ENCODE measurements around the gene TUT1. TPM values are rescaled to one million over a fixed set of nuclear protein-coding genes. Genes with fewer than 3 reads are reported as not detected.

TUT1 gene
- total RNA-seq, 2 donors from 2014 or later: 16.0 to 33.5 TPM

- no peaks in the 10 kb centered on the region for H3K9me3 ChIP-seq (ENCODE audit: control insufficient read depth, low read length)
- Mint-ChIP-seq H3K4me3 (no peak overlapping the region), H3K36me3 (ENCODE audit: low read depth) (peaks cover 28% of the 10 kb centered on the region), H3K4me1 (peaks cover 36% of the 10 kb centered on the region), H3K27ac (peak overlapping the region; percentile 91), H3K27me3 (ENCODE audit: insufficient read depth) (peaks cover 19% of the 10 kb centered on the region), H3K9me3 (no peaks in the 10 kb centered on the region)
- H3K4me3 ChIP-seq (ENCODE audit: low read length): no peak overlapping the region
- no peak overlapping the region for H3K9ac ChIP-seq (ENCODE audit: extremely low read depth, low read length, poor library complexity, severe bottlenecking)
- H3K27ac ChIP-seq (ENCODE audit: low read depth, low read length): no peak overlapping the region
- no peak for DNase-seq
- no peaks in the 10 kb centered on the region for H3K36me3 ChIP-seq (ENCODE audit: control insufficient read depth, insufficient read depth, low read length)
- 64 to 90% methylated on average over 4 of the region's 4 CpGs for WGBS, 2 experiments (ENCODE audit: insufficient coverage in 1 of 2, insufficient read length in 1 of 2)
- no peak for TF ChIP-seq CTCF (conservative IDR thresholded peaks at IDR 0.05)
- peaks cover 4% of the 10 kb centered on the region for H3K4me1 ChIP-seq (ENCODE audit: control insufficient read depth, insufficient read depth, low read length)
- peaks cover 11% of the 10 kb centered on the region for H3K27me3 ChIP-seq (ENCODE audit: control insufficient read depth, insufficient read depth, low read length, poor library complexity, severe bottlenecking)
Measured at GRCh38 chr11:62607714-62608113, 16.4 kb upstream of the TUT1 start.

- WGBS, 2 experiments (ENCODE audit: insufficient coverage in 1 of 2, insufficient read length in 1 of 2): 94% methylated on average over 14 to 15 of the region's 15 CpGs
- Mint-ChIP-seq H3K4me1 (peaks cover 29% of the 10 kb centered on the region), H3K27ac (no peak overlapping the region)
Measured at GRCh38 chr11:62605902-62606301, 14.6 kb upstream of the TUT1 start.

GRCh38 chr11:62605467-62605866 lies 14.1 kb upstream of the TUT1 start:
- peaks cover 4% of the 10 kb centered on the region for H3K4me1 ChIP-seq (ENCODE audit: control insufficient read depth, insufficient read depth, low read length)
- H3K27me3 ChIP-seq (ENCODE audit: control insufficient read depth, insufficient read depth, low read length, poor library complexity, severe bottlenecking): peaks cover 11% of the 10 kb centered on the region
- Mint-ChIP-seq H3K9me3 (no peaks in the 10 kb centered on the region), H3K27ac (no peak overlapping the region), H3K27me3 (ENCODE audit: insufficient read depth) (peaks cover 24% of the 10 kb centered on the region), H3K4me3 (no peak overlapping the region), H3K36me3 (ENCODE audit: low read depth) (peaks cover 28% of the 10 kb centered on the region), H3K4me1 (peaks cover 30% of the 10 kb centered on the region)
- no peak overlapping the region for H3K27ac ChIP-seq (ENCODE audit: low read depth, low read length)
- no peaks in the 10 kb centered on the region for H3K9me3 ChIP-seq (ENCODE audit: control insufficient read depth, low read length)
- no peak for DNase-seq
- H3K9ac ChIP-seq (ENCODE audit: extremely low read depth, low read length, poor library complexity, severe bottlenecking): no peak overlapping the region
- 98% methylated on average over 6 of the region's 6 CpGs for WGBS, 2 experiments (ENCODE audit: insufficient coverage in 1 of 2, insufficient read length in 1 of 2)
- no peaks in the 10 kb centered on the region for H3K36me3 ChIP-seq (ENCODE audit: control insufficient read depth, insufficient read depth, low read length)
- TF ChIP-seq CTCF (conservative IDR thresholded peaks at IDR 0.05): no peak
- H3K4me3 ChIP-seq (ENCODE audit: low read length): no peak overlapping the region

More at GRCh38 chr11:62605902-62606301, 14.6 kb upstream of the TUT1 start:
- Histone ChIP-seq H3K9me3 (ENCODE audit: control insufficient read depth, low read length) (no peaks in the 10 kb centered on the region), H3K27ac (ENCODE audit: low read depth, low read length) (no peak overlapping the region), H3K9ac (ENCODE audit: extremely low read depth, low read length, poor library complexity, severe bottlenecking) (no peak overlapping the region), H3K4me1 (ENCODE audit: control insufficient read depth, insufficient read depth, low read length) (peaks cover 4% of the 10 kb centered on the region), H3K27me3 (ENCODE audit: control insufficient read depth, insufficient read depth, low read length, poor library complexity, severe bottlenecking) (peaks cover 11% of the 10 kb centered on the region), H3K36me3 (ENCODE audit: control insufficient read depth, insufficient read depth, low read length) (no peaks in the 10 kb centered on the region), H3K4me3 (ENCODE audit: low read length) (no peak overlapping the region)
- Mint-ChIP-seq H3K9me3 (no peaks in the 10 kb centered on the region), H3K27me3 (ENCODE audit: insufficient read depth) (peaks cover 24% of the 10 kb centered on the region), H3K36me3 (ENCODE audit: low read depth) (peaks cover 28% of the 10 kb centered on the region), H3K4me3 (no peak overlapping the region)
- DNase-seq: no peak
- TF ChIP-seq CTCF (conservative IDR thresholded peaks at IDR 0.05): no peak
